Measurements from ENCODE around the gene KCNK1.
"Not testable (repeated sequence)": the region's sequence is repeated elsewhere in the genome, so short reads cannot be mapped to it uniquely, and the experiment has no call there.

KCNK1 gene

GRCh38 chr1:233607252-233608119 lies 6.4 kb upstream of the KCNK1 start:
- DNase-seq (ENCODE audit: low read depth): no peak

- DNase-seq (ENCODE audit: low read depth): no peak
Measured at GRCh38 chr1:233608988-233609387, 4.9 kb upstream of the KCNK1 start.

- DNase-seq (ENCODE audit: low read depth): no peak
Measured at GRCh38 chr1:233609926-233610325, 4.0 kb upstream of the KCNK1 start.

- no peak for DNase-seq (ENCODE audit: low read depth)
Measured at GRCh38 chr1:233610628-233611027, 3.3 kb upstream of the KCNK1 start.

GRCh38 chr1:233611363-233611762 lies 2.5 kb upstream of the KCNK1 start:
- not testable (repeated sequence) for DNase-seq (ENCODE audit: low read depth)

- DNase-seq (ENCODE audit: low read depth): no peak
Measured at GRCh38 chr1:233614173-233614742, 352 bp downstream of the KCNK1 start.

- no peak for DNase-seq (ENCODE audit: low read depth)
Measured at GRCh38 chr1:233614743-233615521, 1.0 kb downstream of the KCNK1 start.

GRCh38 chr1:233615571-233615970 lies 1.7 kb downstream of the KCNK1 start:
- DNase-seq (ENCODE audit: low read depth): no peak

- DNase-seq (ENCODE audit: low read depth): no peak
Measured at GRCh38 chr1:233617025-233617424, 3.1 kb downstream of the KCNK1 start.

- not testable (repeated sequence) for DNase-seq (ENCODE audit: low read depth)
Measured at GRCh38 chr1:233619414-233619813, 5.5 kb downstream of the KCNK1 start.

- no peak for DNase-seq (ENCODE audit: low read depth)
Measured at GRCh38 chr1:233620065-233620464, 6.2 kb downstream of the KCNK1 start.

GRCh38 chr1:233621923-233622322 lies 8.0 kb downstream of the KCNK1 start:
- DNase-seq (ENCODE audit: low read depth): no peak

GRCh38 chr1:233624289-233624688 lies 10.4 kb downstream of the KCNK1 start:
- no peak for DNase-seq (ENCODE audit: low read depth)

- DNase-seq (ENCODE audit: low read depth): no peak
Measured at GRCh38 chr1:233625087-233625486, 11.2 kb downstream of the KCNK1 start.

- DNase-seq (ENCODE audit: low read depth): no peak
Measured at GRCh38 chr1:233625510-233625981, 11.6 kb downstream of the KCNK1 start.

GRCh38 chr1:233627376-233627775 lies 13.5 kb downstream of the KCNK1 start:
- DNase-seq (ENCODE audit: low read depth): no peak

- no peak for DNase-seq (ENCODE audit: low read depth)
Measured at GRCh38 chr1:233627823-233628222, 13.9 kb downstream of the KCNK1 start.

GRCh38 chr1:233629305-233629935 lies 15.5 kb downstream of the KCNK1 start:
- no peak for DNase-seq (ENCODE audit: low read depth)

- no peak for DNase-seq (ENCODE audit: low read depth)
Measured at GRCh38 chr1:233631810-233632405, 18.0 kb downstream of the KCNK1 start.

- DNase-seq (ENCODE audit: low read depth): no peak
Measured at GRCh38 chr1:233632436-233632835, 18.5 kb downstream of the KCNK1 start.

GRCh38 chr1:233635765-233636502 lies 22.0 kb downstream of the KCNK1 start:
- no peak for DNase-seq (ENCODE audit: low read depth)

All from HS-27A (cell line).